H4 (cell line): ENCODE measurements around the gene LEPR. TPM values are rescaled to one million over a fixed set of nuclear protein-coding genes. Genes with fewer than 3 reads are reported as not detected.
"Not testable (repeated sequence)": the region's sequence is repeated elsewhere in the genome, so short reads cannot be mapped to it uniquely, and the experiment has no call there.

Experiments
- DNase-seq: peaks from one replicate; pipeline ENCODE4 v3.0.0-alpha.2; 2015; ENCODE audit warnings: low spot score
- total RNA-seq: library from RNA; depleted of rRNA; stranded (reverse); fragments of >200 nt; shearing (Covaris generic); gene quantifications from 2 replicates; pipeline ENCODE4 v1.2.3, GENCODE V29; 2014; rRNA removed

LEPR gene
- 1.9 and 2.4 TPM in 2 replicates for total RNA-seq

GRCh38 chr1:65420590-65421350 lies at the start of gene LEPR, which contains the start of gene LEPROT:
Gene LEPR (plus strand): TSS chr1:65420668. CDS start chr1:65565566, 144,898 bp downstream.
Gene LEPROT (plus strand): TSS chr1:65420668. CDS start chr1:65420725, 57 bp downstream.
- no peak for DNase-seq

DNA sequence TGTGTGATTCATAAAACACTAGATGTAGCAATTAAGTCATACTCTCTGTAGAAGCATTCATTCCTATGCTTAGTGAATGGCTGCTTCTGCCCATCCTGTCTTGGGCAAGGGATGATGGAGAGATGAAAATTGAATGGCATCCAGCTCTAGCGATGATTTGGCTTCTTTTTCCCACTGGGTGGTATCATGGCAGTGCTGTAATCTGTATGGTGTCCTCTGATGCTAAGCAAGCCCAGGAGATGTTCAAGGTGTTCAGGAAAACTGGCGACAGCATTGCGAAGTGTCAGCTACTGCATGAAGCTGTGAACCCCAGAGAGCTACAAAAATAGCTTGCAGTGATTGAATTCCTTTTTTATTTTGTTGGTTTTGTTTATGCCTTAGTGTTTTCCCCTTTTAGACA lies 48.9 kb upstream of the LEPR start:
- DNase-seq, result no peak

DNA sequence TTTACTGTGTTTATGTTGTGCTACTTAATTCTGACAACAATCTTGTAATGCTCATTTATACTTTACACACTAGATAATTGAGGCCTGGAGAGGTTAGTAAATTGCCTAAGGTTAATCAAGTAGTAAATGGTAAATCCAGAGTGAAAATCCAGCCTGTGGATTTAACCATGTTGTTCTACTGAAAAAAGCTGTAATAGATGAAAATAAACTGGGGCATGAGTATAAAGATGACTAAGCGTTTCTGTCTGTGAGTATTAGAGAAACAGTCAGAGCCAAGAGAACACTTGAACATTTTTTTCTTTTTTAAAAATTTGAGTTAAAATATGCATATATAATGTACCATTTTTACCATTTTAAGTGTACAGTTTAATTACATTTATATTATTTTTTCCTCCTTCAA lies 47.9 kb upstream of the LEPR start:
- no peak for DNase-seq

DNA sequence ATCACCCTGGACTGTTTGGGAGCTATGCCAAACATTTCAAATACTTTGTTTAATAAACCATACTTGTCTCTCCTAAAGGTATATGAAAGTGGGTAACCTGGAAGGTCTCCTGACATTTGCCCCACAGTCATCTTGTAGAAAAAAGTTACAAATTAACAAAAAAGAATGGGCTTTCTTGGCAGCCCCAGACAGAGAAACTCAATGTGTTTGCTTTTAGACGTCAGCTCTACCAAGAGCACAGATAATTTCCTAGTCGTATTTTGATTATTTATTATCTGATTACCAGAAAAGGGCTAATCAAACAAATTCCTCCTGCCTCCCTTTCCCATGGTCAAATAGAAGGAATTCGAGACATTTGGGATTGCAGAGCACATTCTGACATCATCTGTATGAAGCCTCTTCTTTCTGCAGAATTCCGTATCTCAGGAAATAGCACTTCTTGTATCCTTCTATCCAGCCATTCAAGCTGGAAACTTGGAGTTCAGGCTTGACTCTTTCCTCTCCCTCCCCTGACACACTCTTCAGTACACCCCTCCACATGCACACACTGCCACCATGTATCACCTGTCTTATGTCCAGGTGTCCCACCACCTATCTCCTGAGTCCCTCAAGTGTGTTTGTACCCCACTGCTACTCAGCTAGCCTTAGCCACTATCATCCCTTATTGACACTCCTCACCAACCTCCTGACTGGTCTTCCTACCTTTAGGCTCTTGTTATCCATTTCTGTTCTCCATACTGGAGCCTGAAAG lies 42.8 kb upstream of the LEPR start:
- no peak for DNase-seq

DNA sequence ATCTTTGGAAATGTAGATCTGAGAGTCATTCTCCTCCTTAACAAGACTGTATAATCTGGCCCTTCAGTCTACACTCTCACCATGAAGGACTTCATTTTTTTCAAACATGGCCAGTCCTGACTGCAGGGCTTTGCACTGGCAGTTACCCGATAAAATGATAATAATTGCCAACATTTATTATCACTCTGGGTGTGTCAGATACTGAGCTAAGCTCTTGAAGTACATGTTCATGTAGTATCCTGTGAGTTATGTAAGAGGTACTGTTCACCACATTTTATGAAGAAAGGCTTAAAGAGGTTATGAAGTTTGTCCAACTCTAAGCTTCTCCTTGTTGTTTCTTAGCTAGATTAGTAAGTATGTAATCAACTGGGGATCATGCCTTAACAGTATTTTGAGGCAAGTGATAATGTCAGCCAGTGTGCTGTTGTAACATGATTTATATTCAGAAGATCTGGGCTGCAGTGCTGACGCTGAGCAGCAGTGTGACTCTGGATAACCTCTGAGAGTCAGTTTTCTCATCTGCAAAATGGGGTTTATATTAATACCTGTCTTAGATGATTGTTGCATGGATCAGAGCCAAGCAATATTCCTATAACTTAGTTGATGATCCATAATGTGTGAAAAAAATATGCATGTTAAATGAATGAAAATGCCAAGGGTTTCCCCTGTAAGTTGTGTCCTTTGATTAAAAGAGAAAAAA lies 42.1 kb upstream of the LEPR start:
- no peak for DNase-seq

GRCh38 chr1:65384426-65384825 lies 36.0 kb upstream of the LEPR start:
- DNase-seq, result not testable (repeated sequence)

DNA sequence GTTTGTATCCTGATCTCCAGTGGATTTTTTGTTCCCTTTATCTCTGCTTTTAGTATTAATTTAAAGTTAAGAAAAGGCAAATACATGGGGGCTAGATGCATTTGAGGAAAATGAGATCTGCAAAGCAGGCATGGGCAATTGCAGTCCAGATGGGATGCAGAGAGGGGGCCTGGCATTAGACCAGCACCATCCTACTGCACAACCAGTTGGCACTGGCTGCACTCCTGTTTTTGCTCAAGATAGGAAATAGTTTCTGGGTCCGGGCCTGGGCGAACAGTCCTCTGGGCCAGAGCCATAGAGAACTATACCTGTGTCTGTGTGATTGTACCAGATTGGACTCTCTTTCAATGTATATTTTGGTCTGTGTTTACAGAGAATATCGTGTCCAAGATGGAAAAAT lies 34.0 kb upstream of the LEPR start:
- no peak for DNase-seq

GRCh38 chr1:65387821-65388220 lies 32.6 kb upstream of the LEPR start:
- DNase-seq, result no peak

GRCh38 chr1:65388908-65389695 lies 31.4 kb upstream of the LEPR start:
- DNase-seq, result no peak

DNA sequence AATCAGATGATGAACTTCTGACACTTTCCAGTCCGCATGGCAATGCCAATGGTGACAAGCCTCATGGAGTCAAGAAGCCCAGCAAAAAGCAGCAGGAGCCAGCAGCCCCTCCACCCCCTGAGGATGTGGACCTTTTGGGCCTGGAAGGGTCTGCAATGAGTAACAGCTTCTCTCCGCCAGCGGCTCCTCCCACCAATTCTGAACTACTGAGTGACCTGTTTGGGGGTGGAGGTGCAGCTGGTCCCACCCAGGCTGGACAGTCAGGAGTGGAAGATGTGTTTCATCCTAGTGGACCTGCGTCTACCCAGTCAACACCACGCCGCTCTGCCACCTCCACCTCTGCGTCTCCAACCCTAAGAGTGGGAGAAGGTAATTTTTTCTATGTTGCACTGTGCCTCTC lies 28.0 kb upstream of the LEPR start:
- no peak for DNase-seq

DNA sequence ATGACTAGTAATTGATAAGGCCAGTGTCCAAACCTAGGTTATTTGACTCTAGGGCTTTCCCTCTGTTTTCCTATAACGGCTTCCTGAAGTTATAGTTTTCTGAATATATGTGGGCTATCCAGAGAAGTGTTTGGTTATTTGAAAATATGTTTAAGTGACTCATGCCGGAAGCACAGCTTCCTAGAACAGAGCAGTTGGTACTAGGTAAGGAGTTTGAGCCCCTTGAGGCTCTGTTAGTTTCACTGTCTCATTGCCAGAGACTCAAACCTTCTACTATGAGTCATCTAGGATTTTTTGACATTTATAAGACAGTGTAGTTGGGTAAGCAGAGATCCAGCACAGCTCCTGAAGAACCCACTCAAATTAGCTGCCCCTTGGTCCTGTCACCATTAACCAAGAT lies 27.1 kb upstream of the LEPR start:
- DNase-seq, result no peak

GRCh38 chr1:65393928-65394327 lies 26.5 kb upstream of the LEPR start:
- DNase-seq, result no peak

DNA sequence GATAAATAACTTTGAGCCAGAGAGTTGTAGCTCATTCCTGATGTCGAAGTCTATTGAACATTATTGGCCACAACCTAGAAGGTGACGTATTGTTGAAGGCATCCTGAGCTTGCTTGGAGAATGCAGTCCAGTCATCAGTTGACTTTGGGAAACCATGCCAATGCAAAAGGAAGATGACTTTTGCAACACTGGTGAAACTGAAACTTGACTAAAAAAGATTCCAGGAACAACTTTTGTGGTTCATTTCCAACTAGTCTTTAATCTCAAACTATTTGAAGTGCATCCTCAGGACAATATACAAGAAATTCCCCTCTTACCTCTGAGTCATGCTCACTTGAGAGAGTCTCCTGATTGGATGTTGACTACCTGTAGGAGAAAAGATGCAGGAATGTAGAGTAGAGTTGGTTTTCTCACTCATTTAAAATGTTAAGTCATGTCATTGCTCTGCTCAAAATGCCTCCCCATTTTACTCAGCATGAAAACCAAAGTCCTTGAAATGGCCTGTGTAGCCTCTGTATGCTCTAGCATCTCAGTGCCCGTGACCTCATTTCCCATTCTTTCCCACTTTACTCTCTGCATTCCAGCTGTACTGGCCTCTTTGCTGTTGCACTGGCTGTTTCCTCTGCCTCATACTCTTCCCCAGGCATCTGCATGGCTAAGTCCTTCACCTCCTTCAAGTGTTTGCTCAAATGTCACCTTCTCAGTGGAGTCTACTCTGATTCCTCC lies 24.4 kb upstream of the LEPR start:
- no peak for DNase-seq

- DNase-seq, result no peak
Measured at GRCh38 chr1:65398083-65398482, 22.4 kb upstream of the LEPR start.

DNA sequence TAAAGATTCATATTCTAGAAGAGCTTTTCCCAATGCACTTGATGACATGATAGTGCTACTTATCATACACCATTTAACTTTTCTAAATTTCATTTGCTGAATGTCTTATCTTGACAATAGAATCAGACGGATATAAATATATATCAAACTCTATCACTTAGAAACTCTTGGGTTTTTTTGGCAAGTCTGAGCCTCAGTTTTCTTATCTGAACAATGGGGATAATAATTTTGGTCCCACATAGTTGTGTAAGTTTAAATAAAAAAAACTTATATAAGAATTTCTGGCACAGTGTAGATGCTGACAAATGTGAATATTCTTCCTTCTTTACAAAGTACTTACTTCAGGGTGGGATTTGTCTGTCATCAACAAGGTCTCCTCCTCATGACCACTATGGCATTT lies 21.5 kb upstream of the LEPR start:
- no peak for DNase-seq

GRCh38 chr1:65401612-65402011 lies 18.9 kb upstream of the LEPR start:
- no peak for DNase-seq

GRCh38 chr1:65404941-65405340 lies 15.5 kb upstream of the LEPR start:
- no peak for DNase-seq

DNA sequence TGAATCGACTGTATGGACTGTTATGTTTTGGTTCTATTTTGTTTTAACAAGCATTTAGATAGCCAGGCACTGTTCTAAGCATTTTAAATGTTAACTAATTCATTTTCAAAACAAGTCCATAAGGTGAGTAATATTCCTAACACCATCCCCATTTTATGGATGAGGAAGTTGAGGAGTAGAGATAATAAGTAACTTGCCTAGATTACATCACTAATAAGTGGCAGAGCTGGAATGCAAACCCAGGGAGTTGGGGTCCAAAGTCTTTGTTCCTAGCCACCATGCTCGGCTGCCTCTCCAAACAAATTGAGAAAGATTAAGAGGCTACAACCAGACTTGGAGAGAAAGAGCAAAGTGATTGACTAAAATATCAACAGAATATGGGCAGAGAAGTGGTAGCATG lies 12.6 kb upstream of the LEPR start:
- no peak for DNase-seq

DNA sequence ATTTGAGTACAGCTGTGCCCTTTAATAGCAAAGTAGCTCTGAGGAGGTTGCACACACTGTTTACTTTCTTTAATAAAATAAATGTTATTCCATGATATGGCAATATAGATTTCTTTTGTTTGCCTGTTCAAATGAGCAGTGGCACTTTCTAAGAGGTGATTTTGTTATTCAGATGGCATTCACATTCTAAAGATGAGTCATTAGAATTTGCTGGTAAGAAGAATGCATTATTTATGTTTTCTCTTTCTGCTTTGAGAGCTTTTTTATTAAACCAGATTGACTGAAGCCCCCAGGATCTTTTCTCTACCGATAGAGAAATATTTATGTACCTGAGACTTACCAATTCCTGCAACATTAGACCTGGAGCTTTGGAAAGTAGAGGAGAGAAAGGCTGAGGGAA lies 11.2 kb upstream of the LEPR start:
- DNase-seq, result no peak

DNA sequence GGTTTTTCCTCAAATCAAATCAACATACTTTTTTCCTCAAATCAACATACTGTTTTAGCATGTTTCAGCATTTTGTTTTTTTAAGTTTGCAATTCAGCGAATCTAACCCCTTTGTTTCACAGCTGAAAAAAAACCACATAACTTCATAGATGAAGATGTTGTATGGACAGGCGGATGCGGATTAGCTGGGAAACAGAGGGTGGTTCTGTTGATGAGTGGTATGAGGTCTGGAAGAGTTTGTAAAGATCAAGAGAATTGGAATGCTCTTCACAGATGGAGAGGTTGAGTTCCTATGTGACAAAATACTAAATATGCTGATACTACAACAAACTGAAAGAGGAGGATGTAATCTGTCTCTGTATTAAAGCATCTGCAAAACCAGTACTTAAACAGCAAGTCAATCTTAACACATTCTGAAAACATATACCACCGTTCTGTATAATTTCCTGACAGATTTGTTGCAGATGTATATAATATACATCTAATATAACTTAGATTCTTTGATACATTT lies 10.6 kb upstream of the LEPR start:
- DNase-seq, result no peak
